Measurements from ENCODE around the gene TBXA2R. TPM values are rescaled to one million over a fixed set of nuclear protein-coding genes. Genes with fewer than 3 reads are reported as not detected.

The TBXA2R gene
- total RNA-seq, 1 donor from 2014 or later, result 0.47 TPM

GRCh38 chr19:3593156-3593555 is 13.5 kb downstream of the TBXA2R start:
- no peak for TF ChIP-seq CTCF (IDR thresholded peaks at IDR 0.05; ENCODE audit: unreplicated experiment)
- no peaks in the 10 kb centered on the region for H3K4me1 Mint-ChIP-seq
- H3K27ac Mint-ChIP-seq, result no peak overlapping the region
- no peaks in the 10 kb centered on the region for H3K9me3 Mint-ChIP-seq
- no peaks in the 10 kb centered on the region for H3K36me3 Mint-ChIP-seq
- H3K4me3 Mint-ChIP-seq, result no peak overlapping the region
- no peak for DNase-seq (ENCODE audit: low spot score in 2 of 2, unreplicated experiment in 2 of 2)
- peaks cover 33% of the 10 kb centered on the region for H3K27me3 Mint-ChIP-seq (ENCODE audit: low read depth)

- no peak overlapping the region for H3K27ac Mint-ChIP-seq
- no peak for TF ChIP-seq CTCF (IDR thresholded peaks at IDR 0.05; ENCODE audit: unreplicated experiment)
- no peak overlapping the region for H3K4me3 Mint-ChIP-seq
- H3K4me1 Mint-ChIP-seq, result no peaks in the 10 kb centered on the region
- no peaks in the 10 kb centered on the region for H3K9me3 Mint-ChIP-seq
- H3K27me3 Mint-ChIP-seq (ENCODE audit: low read depth), result peaks cover 39% of the 10 kb centered on the region
- H3K36me3 Mint-ChIP-seq, result no peaks in the 10 kb centered on the region
- no peak for DNase-seq (ENCODE audit: low spot score in 2 of 2, unreplicated experiment in 2 of 2)
These were observed 14.6 kb downstream of the TBXA2R start for GRCh38 chr19:3591876-3592613.

DNA sequence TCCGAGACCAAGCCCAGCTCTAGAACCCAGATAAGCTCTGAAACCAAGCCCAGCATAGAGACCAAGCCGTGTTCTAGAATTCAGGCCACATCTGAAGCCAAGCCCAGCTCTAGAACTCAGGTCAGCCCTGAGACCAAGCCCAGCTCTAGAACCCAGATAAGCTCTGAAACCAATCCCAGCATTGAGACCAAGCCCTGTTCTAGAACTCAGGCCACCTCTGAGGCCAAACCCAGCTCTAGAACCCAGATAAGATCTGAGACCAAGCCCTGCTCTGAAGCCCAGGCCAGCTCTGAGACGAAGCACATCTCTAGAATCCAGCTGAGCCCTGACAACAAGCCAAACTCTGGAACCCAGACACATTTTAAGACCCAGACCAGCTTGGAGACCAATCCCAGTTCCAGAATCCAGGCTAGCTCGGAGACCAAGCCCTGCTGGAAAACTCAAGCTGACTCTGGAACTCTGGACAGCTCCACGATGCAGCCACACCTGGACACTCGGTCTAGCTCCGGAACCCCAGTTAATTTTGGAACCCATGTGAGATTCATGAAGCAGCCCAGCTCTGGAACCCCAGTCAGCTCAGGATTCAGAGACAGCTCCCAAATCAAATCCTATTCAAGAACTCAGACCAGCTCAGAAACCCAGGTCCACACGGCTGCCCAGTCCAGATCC is 15.6 kb downstream of the TBXA2R start:
- no peak for DNase-seq (ENCODE audit: low spot score in 2 of 2, unreplicated experiment in 2 of 2)
- no peak for TF ChIP-seq CTCF (IDR thresholded peaks at IDR 0.05; ENCODE audit: unreplicated experiment)
- H3K4me3 Mint-ChIP-seq, result no peak overlapping the region
- no peaks in the 10 kb centered on the region for H3K4me1 Mint-ChIP-seq
- no peaks in the 10 kb centered on the region for H3K9me3 Mint-ChIP-seq
- H3K36me3 Mint-ChIP-seq, result no peaks in the 10 kb centered on the region
- no peak overlapping the region for H3K27ac Mint-ChIP-seq
- peaks cover 48% of the 10 kb centered on the region for H3K27me3 Mint-ChIP-seq (ENCODE audit: low read depth)

- no peaks in the 10 kb centered on the region for H3K4me1 Mint-ChIP-seq
- TF ChIP-seq CTCF (IDR thresholded peaks at IDR 0.05; ENCODE audit: unreplicated experiment), result no peak
- H3K4me3 Mint-ChIP-seq, result no peak overlapping the region
- no peaks in the 10 kb centered on the region for H3K9me3 Mint-ChIP-seq
- DNase-seq (ENCODE audit: low spot score in 2 of 2, unreplicated experiment in 2 of 2), result no peak
- H3K27ac Mint-ChIP-seq, result no peak overlapping the region
- H3K27me3 Mint-ChIP-seq (ENCODE audit: low read depth), result peaks cover 53% of the 10 kb centered on the region
- no peaks in the 10 kb centered on the region for H3K36me3 Mint-ChIP-seq
These were observed 16.7 kb downstream of the TBXA2R start for GRCh38 chr19:3589949-3590348.

DNA sequence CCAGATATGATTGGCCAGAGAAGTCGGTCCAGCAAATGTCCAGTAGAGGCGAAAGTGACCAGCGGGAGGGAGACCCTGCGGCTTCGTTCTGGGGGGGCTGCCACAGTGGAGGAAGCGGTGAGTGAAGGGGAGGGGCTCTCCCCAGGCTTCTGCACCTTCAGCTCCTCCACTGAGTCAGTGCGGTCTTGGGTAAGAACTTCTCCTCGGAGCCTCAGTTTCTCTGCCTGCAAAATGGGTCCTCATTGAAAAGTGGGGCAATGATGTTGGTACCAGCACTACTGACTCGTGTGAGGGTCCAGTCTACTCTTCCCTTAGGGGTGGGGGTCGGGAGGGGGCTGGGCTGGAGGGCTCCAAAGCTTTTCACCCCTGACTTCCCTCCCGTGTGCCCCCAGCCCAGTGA is 17.2 kb downstream of the TBXA2R start:
- no peak for TF ChIP-seq CTCF (IDR thresholded peaks at IDR 0.05; ENCODE audit: unreplicated experiment)
- no peaks in the 10 kb centered on the region for H3K9me3 Mint-ChIP-seq
- H3K4me3 Mint-ChIP-seq, result no peak overlapping the region
- H3K4me1 Mint-ChIP-seq, result no peaks in the 10 kb centered on the region
- H3K27ac Mint-ChIP-seq, result no peak overlapping the region
- no peak for DNase-seq (ENCODE audit: low spot score in 2 of 2, unreplicated experiment in 2 of 2)
- H3K36me3 Mint-ChIP-seq, result no peaks in the 10 kb centered on the region
- H3K27me3 Mint-ChIP-seq (ENCODE audit: low read depth), result peaks cover 54% of the 10 kb centered on the region

Measured in mesothelial cell of epicardium (in vitro differentiated cells).